MCF 10A (cell line): Measurements from ENCODE around the gene TM9SF3. TPM values are rescaled to one million over a fixed set of nuclear protein-coding genes. Genes with fewer than 3 reads are reported as not detected.

ENCODE experiments used
- Bru-seq: library from RNA; stranded (reverse); fragments of 400-500 nt; gene quantifications from one replicate; lab custom pipeline; 2021; lab: Mats Ljungman, UMichigan
- BruChase-seq, 2 experiments: library from RNA; stranded (reverse); fragments of 400-500 nt; gene quantifications; one replicate each; lab custom pipeline; 2021; lab: Mats Ljungman, UMichigan
- BruUV-seq: library from RNA; stranded (reverse); fragments of 400-500 nt; replicated peaks from 2 replicates; lab custom pipeline; 2021; lab: Mats Ljungman, UMichigan
- CTCF ChIA-PET: fragments of 300-600 bp; sonication (Branson Sonifier 250); formaldehyde crosslinking; extraction: SDS; loops from one replicate; lab custom pipeline; 2021; ENCODE audit warnings: antibody characterized with exemption, inconsistent platforms; lab: Yijun Ruan, JAX
- POLR2A ChIA-PET: fragments of 300-600, 350-650 bp; sonication (Branson Sonifier 250); formaldehyde crosslinking; extraction: SDS; loops from one replicate; lab custom pipeline; 2020; ENCODE audit warnings: antibody characterized with exemption, inconsistent platforms; lab: Yijun Ruan, JAX
- DNase-seq: peaks from one replicate; pipeline ENCODE4 v3.0.0-alpha.2; 2018; ENCODE audit not compliant: unreplicated experiment
- H3K27ac Mint-ChIP-seq: one replicate; pipeline ENCODE4 v1.8.0; 2022; ENCODE audit warnings: mild to moderate bottlenecking, low read depth, mixed read lengths; ENCODE audit not compliant: unreplicated experiment
- H3K27me3 Mint-ChIP-seq: one replicate; pipeline ENCODE4 v1.8.0; 2022; ENCODE audit warnings: mixed read lengths; ENCODE audit not compliant: insufficient read depth, unreplicated experiment
- H3K36me3 Mint-ChIP-seq: one replicate; pipeline ENCODE4 v1.8.0; 2022; ENCODE audit warnings: mild to moderate bottlenecking, moderate library complexity, mixed read lengths; ENCODE audit not compliant: insufficient read depth, unreplicated experiment
- H3K4me1 Mint-ChIP-seq: one replicate; pipeline ENCODE4 v1.8.0; 2022; ENCODE audit warnings: mixed read lengths; ENCODE audit not compliant: insufficient read depth, unreplicated experiment
- H3K4me3 Mint-ChIP-seq: one replicate; pipeline ENCODE4 v1.8.0; 2022; ENCODE audit warnings: mild to moderate bottlenecking, moderate library complexity, mixed read lengths; ENCODE audit not compliant: unreplicated experiment
- H3K9me3 Mint-ChIP-seq: one replicate; pipeline ENCODE4 v1.8.0; 2022; ENCODE audit warnings: mixed read lengths; ENCODE audit not compliant: unreplicated experiment
- intact Hi-C: fragments of 100-400 bp; cut with micrococcal nuclease; formaldehyde crosslinking; loops from 2 replicates; pipeline ENCODE4 v1.14.1; 2022
- long read RNA-seq: library from polyadenylated mRNA; stranded (forward); transcript quantifications from one replicate; pipeline ENCODE4 v2.0.0, GENCODE V29; 2022
- total RNA-seq: library from RNA; stranded (reverse); gene quantifications from 2 replicates; pipeline ENCODE4 v1.2.3, GENCODE V29; 2022
- TF ChIP-seq, protein P1 (sequence below): fragments of 200-600 bp; IDR thresholded peaks from one replicate; pipeline ENCODE4 v1.8.0; 2022; ENCODE audit warnings: antibody characterized with exemption, mild to moderate bottlenecking; ENCODE audit not compliant: unreplicated experiment

Gene TM9SF3
- total RNA-seq (144 and 151 TPM in 2 replicates), Bru-seq, nascent RNA (percentile 96 among the genes with signal in this experiment), BruChase-seq, experiment 1, labeled RNA remaining after a 6-hour chase (percentile 96 among the genes with signal in this experiment), BruChase-seq, experiment 2, labeled RNA remaining after a 2-hour chase (percentile 95 among the genes with signal in this experiment)
- long read RNA-seq, full-length matches to known transcripts, result 730 of 849 reads
- long read RNA-seq, partial matches to known transcripts, result 16 of 849 reads
- long read RNA-seq, other reads (novel, unspliced or antisense), result 103 of 849 reads

- no TSS peak for BruUV-seq
- TF ChIP-seq, protein P1, sequence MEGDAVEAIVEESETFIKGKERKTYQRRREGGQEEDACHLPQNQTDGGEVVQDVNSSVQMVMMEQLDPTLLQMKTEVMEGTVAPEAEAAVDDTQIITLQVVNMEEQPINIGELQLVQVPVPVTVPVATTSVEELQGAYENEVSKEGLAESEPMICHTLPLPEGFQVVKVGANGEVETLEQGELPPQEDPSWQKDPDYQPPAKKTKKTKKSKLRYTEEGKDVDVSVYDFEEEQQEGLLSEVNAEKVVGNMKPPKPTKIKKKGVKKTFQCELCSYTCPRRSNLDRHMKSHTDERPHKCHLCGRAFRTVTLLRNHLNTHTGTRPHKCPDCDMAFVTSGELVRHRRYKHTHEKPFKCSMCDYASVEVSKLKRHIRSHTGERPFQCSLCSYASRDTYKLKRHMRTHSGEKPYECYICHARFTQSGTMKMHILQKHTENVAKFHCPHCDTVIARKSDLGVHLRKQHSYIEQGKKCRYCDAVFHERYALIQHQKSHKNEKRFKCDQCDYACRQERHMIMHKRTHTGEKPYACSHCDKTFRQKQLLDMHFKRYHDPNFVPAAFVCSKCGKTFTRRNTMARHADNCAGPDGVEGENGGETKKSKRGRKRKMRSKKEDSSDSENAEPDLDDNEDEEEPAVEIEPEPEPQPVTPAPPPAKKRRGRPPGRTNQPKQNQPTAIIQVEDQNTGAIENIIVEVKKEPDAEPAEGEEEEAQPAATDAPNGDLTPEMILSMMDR, result peak; percentile 9
Observed at GRCh38 chr10:96586419-96587263, at the start of gene TM9SF3. TSS of gene TM9SF3 (minus strand) at chr10:96587012. CDS start at chr10:96586835, 177 bp downstream.

GRCh38 chr10:96636551-96636950 is 49.7 kb upstream of the TM9SF3 start:
- DNase-seq, result no peak
- Mint-ChIP-seq H3K4me1 (peaks cover 6% of the 10 kb centered on the region), H3K9me3 (no peaks in the 10 kb centered on the region), H3K4me3 (no peak overlapping the region), H3K36me3 (no peaks in the 10 kb centered on the region), H3K27ac (no peak overlapping the region), H3K27me3 (no peaks in the 10 kb centered on the region)
- POLR2A ChIA-PET, result no interaction called here
- intact Hi-C loops, result no loop called here
- no TSS peak for BruUV-seq
- TF ChIP-seq, protein P1, result no peak
- CTCF ChIA-PET, result interaction anchor here (0.5 to 0.6 kb wide), 4 partner anchors 193 to 672 kb away, joined by 3 to 4 read pairs (median 4); no protein-coding TSS in a partner anchor

More at GRCh38 chr10:96586419-96587263, at the start of gene TM9SF3:
- Mint-ChIP-seq H3K27ac (no peak within 1 kb of the TSS), H3K27me3 (no peaks in the 10 kb centered on the region), H3K9me3 (no peaks in the 10 kb centered on the region), H3K4me1 (peaks cover 14% of the 10 kb centered on the region), H3K36me3 (no peaks in the 10 kb centered on the region), H3K4me3 (no peak within 1 kb of the TSS)
- intact Hi-C loops, result no loop called here
- DNase-seq, result peak; percentile 88
- POLR2A ChIA-PET, result interaction anchor here (0.6 to 2.5 kb wide), 9 partner anchors 8 to 246 kb away, joined by 3 to 8 read pairs (median 5); no protein-coding TSS in a partner anchor
- CTCF ChIA-PET, result interaction anchor here (0.6 to 0.8 kb wide), 3 partner anchors 42 to 966 kb away, joined by 3 to 4 read pairs (median 4); no protein-coding TSS in a partner anchor

DNA sequence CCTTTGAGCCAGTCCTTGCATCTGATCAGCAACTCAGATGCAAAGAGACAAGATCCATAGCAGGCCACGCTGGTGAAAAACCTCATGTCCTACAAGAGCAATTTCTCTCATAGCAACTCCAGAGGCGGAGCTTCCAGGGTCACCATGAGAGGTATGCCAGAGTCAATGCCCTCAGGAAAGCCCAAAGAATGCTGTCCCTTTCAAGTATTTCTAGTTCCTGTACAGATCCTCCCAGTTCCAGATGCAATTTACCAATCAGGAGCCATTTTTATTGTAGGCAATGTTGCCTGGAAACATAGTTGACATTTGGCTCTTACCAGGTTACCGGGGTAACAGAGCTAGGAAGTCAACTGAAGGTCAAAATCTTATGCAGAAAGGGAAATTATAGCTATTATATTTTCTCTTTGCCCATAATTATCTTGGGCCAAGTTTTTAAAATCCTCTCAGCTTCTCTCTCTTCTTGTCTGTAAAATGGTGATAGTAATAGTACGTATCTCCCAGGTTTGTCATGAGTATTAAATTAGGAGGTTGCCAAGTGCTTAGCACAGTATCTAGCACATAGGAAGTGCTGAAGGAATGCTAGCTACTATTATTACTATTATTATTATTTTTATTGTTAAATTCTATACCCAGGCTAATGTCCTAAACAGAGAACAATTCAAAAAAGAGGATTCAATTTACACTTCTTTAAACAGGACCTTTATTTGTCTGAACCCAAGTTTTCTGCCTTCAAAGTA is 46.3 kb upstream of the TM9SF3 start:
- no peak overlapping the region for H3K27ac Mint-ChIP-seq
- no peaks in the 10 kb centered on the region for H3K27me3 Mint-ChIP-seq
- no peaks in the 10 kb centered on the region for H3K4me1 Mint-ChIP-seq
- no peaks in the 10 kb centered on the region for H3K9me3 Mint-ChIP-seq
- intact Hi-C loops, result no loop called here
- TF ChIP-seq, protein P1, result no peak
- no peaks in the 10 kb centered on the region for H3K36me3 Mint-ChIP-seq
- no peak overlapping the region for H3K4me3 Mint-ChIP-seq
- no TSS peak for BruUV-seq
- DNase-seq, result no peak
- ChIA-PET CTCF (interaction anchor here (0.6 kb wide), 1 partner anchor 195 kb away, joined by 3 read pairs; no protein-coding TSS in a partner anchor), POLR2A (interaction anchor here (0.6 kb wide), 1 partner anchor 46 kb away, joined by 3 read pairs; the partner anchor contains the start of gene TM9SF3)
